ENCODE results near the gene ATF3. TPM values are rescaled to one million over a fixed set of nuclear protein-coding genes. Genes with fewer than 3 reads are reported as not detected.

Gene ATF3
- total RNA-seq, 2 experiments from 2014 or later, result 35.4 to 41.3 TPM

DNA sequence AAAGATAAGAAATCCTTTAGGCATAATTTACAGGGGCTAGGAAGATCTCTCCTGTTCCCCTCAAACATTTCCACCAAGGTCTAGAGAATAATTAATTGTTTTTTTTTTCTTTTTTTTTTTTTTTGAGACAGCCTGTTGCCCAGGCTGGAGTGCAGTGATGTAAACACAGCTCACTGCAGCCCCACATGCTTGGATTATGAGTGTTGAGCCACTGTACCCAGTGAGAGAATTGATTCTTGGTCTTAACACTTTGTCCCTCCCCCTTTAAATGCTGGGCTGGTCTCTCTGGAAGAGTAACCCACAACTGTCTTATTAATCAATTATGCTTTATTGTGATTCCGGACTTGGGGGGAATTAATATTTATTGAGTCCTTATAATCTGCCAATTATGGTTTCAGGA is 33.4 kb downstream of the ATF3 start:
- Mint-ChIP-seq H3K27me3 (peaks cover 3% of the 10 kb centered on the region), H3K4me3 (no peak overlapping the region), H3K9me3 (no peaks in the 10 kb centered on the region), H3K27ac (no peak overlapping the region), H3K4me1 (ENCODE audit: low read depth) (peaks cover 10% of the 10 kb centered on the region), H3K36me3 (ENCODE audit: low read depth) (no peaks in the 10 kb centered on the region)
- CTCF ChIA-PET, result interaction anchor here (1.2 to 3.2 kb wide), 4 partner anchors 11 to 185 kb away, joined by 3 to 10 read pairs (median 8); no protein-coding TSS in a partner anchor
- POLR2A ChIA-PET, result no interaction called here
- intact Hi-C loops (cut with micrococcal nuclease), result no loop called here
- ATAC-seq (no peak), DNase-seq (no peak)
- TF ChIP-seq, protein P1, sequence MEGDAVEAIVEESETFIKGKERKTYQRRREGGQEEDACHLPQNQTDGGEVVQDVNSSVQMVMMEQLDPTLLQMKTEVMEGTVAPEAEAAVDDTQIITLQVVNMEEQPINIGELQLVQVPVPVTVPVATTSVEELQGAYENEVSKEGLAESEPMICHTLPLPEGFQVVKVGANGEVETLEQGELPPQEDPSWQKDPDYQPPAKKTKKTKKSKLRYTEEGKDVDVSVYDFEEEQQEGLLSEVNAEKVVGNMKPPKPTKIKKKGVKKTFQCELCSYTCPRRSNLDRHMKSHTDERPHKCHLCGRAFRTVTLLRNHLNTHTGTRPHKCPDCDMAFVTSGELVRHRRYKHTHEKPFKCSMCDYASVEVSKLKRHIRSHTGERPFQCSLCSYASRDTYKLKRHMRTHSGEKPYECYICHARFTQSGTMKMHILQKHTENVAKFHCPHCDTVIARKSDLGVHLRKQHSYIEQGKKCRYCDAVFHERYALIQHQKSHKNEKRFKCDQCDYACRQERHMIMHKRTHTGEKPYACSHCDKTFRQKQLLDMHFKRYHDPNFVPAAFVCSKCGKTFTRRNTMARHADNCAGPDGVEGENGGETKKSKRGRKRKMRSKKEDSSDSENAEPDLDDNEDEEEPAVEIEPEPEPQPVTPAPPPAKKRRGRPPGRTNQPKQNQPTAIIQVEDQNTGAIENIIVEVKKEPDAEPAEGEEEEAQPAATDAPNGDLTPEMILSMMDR (IDR thresholded peaks at IDR 0.05), result no peak

DNA sequence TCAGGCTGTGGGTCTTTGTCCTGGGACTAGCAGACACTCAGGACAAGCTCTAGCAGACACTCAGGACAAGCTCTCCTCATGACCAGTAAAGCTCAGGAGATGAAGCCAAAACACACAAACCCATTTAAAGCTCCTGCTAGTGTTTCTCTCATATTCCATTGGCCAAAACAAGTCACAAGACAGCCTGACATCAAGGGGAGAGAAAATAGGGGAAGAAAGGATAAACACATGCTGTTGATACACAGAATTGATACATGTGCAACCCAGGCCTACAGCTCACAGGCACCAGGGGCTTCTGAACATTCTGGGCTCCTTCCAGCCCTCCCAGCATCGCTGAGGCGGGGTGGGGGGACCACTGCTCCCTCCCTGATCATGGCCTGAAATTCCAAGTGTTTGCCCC is 35.3 kb downstream of the ATF3 start:
- DNase-seq (no peak), ATAC-seq (no peak)
- intact Hi-C loops (cut with micrococcal nuclease), result no loop called here
- POLR2A ChIA-PET, result no interaction called here
- Mint-ChIP-seq H3K9me3 (no peaks in the 10 kb centered on the region), H3K27me3 (peaks cover 4% of the 10 kb centered on the region), H3K36me3 (ENCODE audit: low read depth) (no peaks in the 10 kb centered on the region), H3K27ac (no peak overlapping the region), H3K4me3 (no peak overlapping the region), H3K4me1 (ENCODE audit: low read depth) (no peaks in the 10 kb centered on the region)
- TF ChIP-seq, protein P1 (IDR thresholded peaks at IDR 0.05), result no peak
- CTCF ChIA-PET, result interaction anchor here (1.2 to 3.2 kb wide), 4 partner anchors 9 to 188 kb away, joined by 3 to 9 read pairs (median 4); no protein-coding TSS in a partner anchor

DNA sequence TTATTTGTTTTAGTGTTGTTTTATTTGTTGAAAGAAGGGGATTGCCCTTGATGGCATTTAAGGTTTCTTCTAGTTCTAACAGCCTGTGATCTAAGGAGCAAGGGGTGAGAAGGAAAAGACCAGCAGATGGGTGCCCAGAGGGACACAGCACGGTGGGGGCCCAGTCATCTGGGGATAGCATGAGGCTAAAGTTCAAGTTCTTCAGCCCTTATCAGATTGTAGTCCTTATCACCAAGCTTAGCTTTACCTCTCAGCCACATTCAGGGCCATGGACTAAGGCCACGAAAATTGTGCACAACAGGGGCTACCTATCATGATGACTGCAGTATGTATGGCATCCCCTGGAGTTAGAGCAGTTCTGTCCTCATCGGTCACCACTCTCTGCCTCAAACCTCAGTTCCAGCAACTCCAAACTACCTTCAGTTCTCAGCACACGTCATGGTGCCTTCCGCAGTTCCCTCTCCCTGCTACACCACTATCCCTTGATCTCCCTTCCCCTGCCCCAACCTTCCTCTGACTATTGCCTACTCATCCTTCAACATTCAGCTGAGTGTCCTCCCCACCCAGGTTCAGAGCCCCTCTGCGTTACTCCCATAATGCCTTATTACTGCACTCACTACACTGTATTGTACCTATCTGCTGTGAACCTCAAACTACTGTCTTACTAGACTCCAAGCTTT is 36.4 kb downstream of the ATF3 start:
- no peaks in the 10 kb centered on the region for H3K4me1 Mint-ChIP-seq (ENCODE audit: low read depth)
- TF ChIP-seq, protein P1 (IDR thresholded peaks at IDR 0.05), result no peak
- H3K9me3 Mint-ChIP-seq, result no peaks in the 10 kb centered on the region
- peaks cover 4% of the 10 kb centered on the region for H3K27me3 Mint-ChIP-seq
- no peak overlapping the region for H3K27ac Mint-ChIP-seq
- no peaks in the 10 kb centered on the region for H3K36me3 Mint-ChIP-seq (ENCODE audit: low read depth)
- intact Hi-C loops (cut with micrococcal nuclease), result no loop called here
- ATAC-seq (no peak), DNase-seq (no peak)
- ChIA-PET POLR2A (no interaction called here), CTCF (interaction anchor here (3.2 kb wide), 1 partner anchor 15 kb away, joined by 9 read pairs; no protein-coding TSS in a partner anchor)
- H3K4me3 Mint-ChIP-seq, result no peak overlapping the region

DNA sequence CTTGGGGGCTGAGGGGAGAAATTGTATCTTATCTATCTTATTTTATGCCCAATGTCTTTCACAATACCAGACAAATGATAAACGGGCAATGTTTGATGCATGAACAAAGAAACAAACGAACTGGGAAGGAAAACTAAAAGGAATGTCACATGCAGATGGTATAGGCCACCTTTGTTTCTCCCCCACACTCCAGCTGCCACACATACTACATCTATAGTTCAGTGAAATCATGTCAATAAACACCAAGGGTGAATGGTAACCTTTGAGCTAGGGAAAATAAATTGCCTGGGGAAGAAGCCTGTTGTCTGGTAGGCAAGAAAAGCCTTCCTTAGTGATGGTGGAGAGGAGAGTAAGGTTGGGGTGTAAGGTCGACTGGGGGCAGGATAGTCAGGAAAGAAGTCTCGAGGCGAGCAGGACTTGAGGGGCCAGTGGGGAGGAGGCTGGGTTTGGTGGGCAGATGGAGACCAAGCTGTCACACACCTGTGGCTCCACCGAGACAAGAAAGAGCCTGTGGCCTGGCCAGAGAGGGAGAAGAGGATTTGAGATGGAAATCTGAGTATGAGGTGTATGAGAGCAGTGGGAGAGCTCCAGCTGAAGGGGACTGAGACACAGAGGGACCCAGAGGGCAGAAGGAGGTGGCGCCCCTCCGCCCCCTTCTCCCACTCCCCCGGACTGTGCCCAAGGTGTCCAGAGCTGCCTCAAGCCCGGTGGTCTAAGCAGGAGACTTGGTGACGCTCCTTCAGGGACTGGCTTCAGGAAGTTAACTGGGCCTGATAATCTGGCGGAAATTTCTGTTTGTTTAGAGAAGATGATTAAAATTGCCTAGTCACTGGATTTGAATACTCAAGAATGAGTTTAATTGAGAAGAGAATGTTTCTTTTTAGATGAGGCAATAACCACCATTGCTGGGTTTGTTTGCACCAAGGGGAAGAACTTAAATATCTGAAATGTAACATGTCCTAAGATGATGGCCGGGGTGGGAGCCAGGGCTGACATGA is 37.3 kb downstream of the ATF3 start:
- H3K27me3 Mint-ChIP-seq, result peaks cover 4% of the 10 kb centered on the region
- intact Hi-C loops (cut with micrococcal nuclease), result no loop called here
- ATAC-seq, result no peak
- DNase-seq, result no peak
- H3K36me3 Mint-ChIP-seq (ENCODE audit: low read depth), result no peaks in the 10 kb centered on the region
- H3K4me3 Mint-ChIP-seq, result no peak overlapping the region
- no peak overlapping the region for H3K27ac Mint-ChIP-seq
- ChIA-PET POLR2A (no interaction called here), CTCF (interaction anchor here (0.9 kb wide), 1 partner anchor 169 kb away, joined by 3 read pairs; no protein-coding TSS in a partner anchor)
- TF ChIP-seq, protein P1 (IDR thresholded peaks at IDR 0.05), result no peak
- no peaks in the 10 kb centered on the region for H3K4me1 Mint-ChIP-seq (ENCODE audit: low read depth)
- no peaks in the 10 kb centered on the region for H3K9me3 Mint-ChIP-seq

Data from activated CD8-positive, alpha-beta T cell treated with anti-CD3 and anti-CD28 coated beads for 36 hours (primary cell).